GM21786 (cell line): ENCODE data around the gene PIGN.
A peak's percentile ranks its signal among the peaks of the same experiment; 100 is the strongest.

Source experiments
- ATAC-seq: cut with Tn5 transposase; IDR thresholded peaks from one replicate; pipeline ENCODE4 v1.9.1; 2021; ENCODE audit not compliant: unreplicated experiment

The PIGN gene

DNA sequence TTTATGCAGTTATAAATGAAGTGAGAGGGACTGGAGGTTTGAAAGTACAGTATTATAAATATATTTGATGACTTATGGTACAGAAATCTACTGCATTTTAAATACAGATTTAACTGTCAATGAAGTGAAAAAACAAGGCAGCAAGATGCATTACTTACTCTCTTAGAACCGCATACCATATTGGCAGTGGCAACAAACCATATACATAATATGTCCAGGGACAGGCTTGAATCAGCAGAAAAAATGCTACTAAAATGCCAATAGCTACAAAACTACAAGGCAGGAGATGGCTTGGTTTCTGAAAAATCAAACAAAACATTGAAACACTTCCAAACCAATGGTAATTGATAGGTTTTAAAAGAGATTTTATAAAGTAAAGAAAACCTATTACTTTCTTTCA lies 77.2 kb downstream of the PIGN start:
- no peak for ATAC-seq

DNA sequence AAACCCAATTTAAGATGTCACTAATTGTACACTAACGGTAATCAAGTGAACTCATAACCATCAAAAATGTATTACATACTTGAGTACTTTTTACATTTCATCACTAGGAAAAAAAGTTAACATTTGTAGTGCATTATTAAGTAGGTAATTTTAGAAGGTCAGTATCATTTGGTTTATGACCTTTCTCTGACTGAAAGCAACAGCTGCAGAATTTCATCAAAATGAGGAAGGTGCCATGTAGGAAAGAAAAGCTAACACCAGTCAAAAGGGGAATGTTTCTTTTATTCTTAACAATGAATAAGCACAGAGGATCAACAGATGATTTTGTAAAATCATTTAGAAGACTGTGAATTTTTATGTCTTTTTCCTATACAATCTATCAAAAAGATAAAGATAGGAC lies 79.0 kb downstream of the PIGN start:
- ATAC-seq: no peak

DNA sequence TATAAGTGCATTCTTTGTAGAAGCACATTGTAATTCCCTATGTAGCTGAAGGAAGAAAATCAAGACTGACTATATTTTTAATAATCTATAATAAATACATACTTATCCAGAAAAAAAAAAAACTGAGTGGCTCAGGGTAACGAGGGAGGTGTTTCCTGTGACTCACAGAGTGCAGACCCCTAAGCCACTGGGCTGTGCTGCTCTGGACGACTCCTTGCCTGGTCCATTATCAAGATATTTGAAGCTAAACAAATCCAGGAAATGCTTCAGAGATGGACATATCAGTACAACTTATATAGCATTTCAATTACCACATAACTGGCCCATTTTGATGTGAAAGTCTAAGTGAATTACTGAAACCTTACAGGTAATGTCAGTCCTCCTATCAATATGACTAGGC lies 80.6 kb downstream of the PIGN start:
- ATAC-seq: no peak

DNA sequence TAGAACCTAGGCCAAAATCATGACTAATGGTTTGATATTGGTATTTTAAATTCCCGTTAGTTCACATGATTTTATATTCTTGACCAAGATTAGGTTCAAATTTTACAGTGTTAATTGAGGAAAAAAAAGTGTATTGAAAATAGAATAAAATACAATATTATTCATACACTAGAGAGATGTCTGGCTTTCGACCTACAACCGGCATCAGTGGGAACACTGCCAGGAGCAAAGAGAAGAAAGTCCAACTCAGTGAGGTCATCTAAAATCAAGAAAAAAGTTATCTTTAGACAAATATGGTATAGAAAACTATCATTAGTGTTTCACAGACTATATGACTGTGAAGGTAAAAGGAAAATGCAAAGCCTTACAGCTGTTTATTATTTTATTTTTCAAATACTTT lies 81.5 kb downstream of the PIGN start:
- no peak for ATAC-seq

DNA sequence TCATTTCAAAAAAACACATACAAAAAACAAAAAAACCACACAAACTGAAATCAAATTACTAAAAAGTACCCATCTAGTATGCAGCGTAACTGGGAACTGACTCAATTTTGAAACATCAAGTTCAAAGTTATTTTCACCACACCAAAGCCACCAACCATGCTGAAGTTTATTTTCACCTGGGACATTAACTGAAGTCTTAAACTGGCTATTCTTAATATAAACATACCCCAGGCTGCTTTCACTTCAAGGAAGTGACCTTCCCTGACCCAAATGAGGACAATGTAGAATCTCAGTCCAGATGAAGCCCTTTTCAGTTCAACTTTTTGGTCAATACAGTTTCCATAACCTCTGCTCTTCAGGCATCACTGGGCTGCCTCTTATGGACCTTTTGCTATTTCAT lies 84.6 kb downstream of the PIGN start:
- ATAC-seq: peak; percentile 59

DNA sequence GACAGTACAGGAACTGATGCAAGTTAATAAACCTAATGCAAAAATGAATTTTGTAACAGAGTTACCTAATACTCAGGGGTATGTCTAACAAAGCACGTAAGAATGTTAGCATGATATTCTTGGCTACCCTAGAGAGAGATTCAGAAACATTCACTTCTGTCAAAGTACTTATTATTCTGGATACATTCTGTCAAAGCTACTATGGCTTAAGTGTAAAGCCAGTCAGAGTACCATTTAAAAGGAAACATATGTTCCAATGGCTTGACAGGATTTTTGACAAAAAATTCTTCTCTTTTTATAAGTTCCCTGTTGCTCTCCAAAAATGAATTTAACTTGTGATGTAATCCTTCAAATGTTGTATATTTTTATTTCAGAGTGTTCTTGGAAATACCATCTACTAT lies 85.5 kb downstream of the PIGN start:
- no peak for ATAC-seq

DNA sequence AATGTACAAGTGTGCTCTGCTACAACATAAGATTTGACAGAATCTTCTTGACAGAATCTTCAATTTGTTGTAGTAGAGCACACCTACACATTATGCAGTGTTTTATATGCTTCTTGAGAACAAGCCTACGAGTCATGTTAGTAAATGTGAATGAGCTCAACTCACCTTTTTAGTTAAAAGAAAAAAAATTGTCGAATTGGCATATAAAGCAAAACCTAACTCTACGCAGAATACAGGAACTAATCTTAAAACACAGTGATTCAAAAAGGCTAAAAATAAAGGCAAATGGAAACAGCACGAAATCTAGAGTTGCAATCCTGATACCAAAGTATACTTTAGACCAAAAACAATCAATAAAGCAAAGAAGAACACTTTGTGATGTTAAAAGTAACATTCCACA lies 87.9 kb downstream of the PIGN start:
- no peak for ATAC-seq

DNA sequence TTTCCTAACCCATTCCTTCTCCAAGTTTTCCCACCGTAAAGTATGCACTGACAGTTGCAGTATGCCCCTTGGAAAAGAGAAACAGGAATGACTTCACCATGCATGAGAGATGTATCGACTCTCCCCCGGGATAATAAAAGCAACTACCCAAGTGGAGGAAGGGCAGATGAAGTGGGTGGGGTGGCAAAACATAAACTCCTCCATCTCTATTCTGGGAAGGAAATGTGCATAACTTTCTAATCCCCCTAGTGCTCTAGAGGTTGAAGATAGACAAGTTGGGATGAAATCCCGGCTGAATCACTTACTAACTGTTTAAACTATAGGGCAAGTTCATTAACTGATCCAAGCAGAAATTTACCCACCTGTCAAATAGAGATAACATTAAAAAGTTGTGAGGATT lies 89.2 kb downstream of the PIGN start:
- ATAC-seq: no peak

DNA sequence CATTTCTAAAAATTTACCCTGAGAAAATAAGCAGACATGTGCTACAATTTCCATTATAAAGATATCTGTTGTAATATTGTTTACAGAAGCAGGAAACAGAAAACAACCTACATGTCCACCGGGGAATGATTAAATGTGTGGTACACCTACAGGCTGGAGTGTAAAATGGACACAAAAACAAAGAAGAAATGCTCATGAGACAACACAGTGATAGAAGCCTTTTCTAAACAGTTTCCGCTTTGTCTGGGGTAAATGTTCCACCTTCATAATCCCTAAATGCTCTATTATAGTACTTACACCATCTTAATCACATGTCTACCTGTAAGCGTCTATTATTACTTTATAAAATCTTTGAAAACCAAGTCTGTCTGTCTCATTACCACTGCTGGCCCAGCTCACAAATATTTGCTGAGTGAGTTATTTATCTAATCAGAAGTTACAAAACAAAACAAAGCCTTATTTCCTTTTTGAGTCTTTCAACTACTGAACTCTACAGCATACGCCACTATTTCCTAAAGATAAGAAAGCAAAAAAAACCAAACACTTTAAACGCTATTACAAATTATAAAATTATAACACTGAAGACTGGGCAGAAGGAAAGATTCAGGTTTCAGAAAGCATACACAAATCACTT lies 95.3 kb downstream of the PIGN start:
- no peak for ATAC-seq

DNA sequence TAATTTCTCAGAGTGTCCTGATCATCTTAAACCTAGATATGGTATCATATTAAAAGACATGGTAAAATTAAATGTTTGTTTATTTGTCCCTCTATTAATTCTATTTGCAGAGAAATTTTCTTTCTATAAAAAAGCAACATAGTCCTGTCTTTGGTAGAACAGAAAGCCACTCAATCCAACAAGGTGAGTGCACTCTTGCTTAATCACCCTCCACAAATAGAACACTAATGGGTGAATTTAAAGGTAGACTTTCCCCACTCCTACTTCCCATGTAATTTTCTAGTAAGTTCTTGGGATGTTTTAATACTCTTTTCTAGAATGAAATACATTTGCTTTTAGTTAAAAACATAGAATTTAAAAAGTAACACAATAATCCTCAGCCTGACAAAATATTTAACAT lies 97.7 kb downstream of the PIGN start:
- no peak for ATAC-seq

DNA sequence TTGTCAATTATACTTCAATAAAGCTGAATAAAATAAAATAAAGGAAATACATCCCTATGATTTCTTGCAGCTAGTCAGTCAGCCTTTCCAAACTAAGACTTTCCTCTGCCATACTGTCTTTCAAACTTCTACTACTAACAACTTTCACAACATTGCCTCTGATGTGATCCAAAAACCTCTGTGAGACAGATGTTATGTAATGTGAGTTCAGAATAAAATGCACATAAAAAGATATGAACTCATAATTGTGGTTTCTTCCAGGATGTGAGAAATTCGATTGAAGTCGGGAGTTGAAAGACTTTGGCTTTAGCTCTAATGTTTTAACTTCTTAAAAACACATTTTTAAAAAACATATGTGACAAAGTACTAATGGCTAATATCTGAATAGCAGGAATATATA lies 98.7 kb downstream of the PIGN start:
- ATAC-seq: no peak

DNA sequence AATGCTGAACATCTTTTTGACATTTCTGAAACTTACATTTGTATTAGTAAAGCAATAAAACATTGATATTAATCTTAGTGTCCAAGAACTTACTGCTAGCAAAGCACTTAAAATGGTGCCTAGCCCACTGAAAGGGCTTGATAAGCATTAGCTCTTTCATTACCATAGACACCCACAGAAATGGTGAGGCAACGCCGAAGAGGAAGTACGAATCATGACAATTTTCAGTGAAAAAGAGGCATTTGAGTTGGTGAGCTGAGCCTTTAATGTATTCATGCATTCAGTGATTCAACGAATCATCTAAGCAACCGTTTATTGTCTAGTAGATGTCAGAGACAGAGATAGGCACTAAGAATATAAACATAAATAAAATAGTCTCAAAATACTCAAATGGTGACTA lies 101.1 kb downstream of the PIGN start:
- no peak for ATAC-seq

DNA sequence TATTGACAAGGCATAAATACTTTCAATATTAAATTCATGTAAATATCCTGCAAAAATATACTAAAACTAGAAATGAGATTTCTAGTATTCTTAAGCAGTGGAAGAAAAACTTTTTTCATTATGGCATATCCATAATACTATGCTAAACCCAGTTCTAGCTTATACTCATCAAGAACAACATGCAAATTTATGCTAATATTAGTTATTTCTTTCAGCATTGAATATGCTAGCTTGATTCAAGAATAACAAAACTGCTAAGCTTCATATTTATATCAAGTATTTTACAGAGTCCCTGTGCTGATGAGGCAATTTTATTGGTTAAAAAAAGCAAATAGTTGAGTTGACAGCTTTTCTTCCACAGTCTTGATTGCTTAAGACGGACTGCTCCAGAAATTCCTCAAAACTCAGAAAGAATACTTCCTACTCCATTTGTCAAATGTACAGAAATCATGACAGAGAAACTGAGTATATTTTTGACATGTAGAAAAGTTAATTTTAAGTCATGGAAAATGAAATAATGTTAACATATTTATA lies 105.0 kb downstream of the PIGN start:
- no peak for ATAC-seq

DNA sequence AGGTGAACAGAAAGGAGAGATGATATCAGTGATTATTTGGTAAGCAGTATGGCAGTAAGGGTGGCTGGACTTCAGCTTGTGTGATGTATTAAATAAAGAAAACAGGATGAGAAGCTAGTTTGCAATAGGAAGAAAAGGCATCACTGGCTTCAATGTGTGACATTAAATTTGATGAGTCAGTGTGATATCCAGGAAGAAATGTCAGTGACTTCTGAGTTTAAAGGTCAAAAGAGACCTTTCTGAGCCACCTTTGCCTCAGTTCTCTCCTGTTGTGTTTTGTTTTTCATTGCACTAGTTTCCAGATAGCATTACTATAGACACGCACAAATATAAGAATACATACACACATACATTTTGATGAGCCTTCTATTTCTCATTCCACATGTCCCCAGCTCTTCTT lies 105.6 kb downstream of the PIGN start:
- no peak for ATAC-seq

DNA sequence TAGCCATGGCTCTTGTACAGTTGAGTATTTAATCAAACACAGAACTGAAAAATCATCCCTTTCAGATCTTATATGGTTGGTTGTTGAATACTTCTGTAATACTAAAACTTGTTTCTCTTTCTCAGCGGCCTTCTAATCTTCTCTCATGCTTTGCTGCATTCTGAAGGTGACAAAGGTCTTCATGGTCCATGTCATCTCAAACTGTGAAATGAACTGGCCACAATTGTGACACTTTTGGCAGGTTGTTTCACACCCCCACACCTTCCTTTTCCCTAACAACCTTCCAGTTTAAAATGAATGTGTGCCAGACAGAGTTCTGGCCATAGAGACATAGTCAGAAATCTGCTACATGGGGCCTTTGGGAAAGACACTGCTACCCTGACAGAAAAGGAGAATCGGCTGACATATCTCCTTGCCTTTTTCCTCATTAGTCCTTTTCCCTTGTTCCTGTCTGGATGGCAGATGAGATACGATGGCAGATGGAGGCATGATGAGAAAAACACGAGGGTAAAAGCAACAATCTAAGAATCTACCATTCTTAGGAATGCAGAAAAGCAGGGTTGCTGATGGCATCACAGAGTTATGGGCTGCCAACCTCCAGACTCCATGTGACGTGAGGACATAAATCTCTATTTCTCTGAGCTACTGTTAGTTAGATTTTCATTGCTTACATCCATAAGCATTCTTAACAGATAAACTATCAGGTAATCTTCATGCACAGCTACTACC lies 106.5 kb downstream of the PIGN start:
- no peak for ATAC-seq

DNA sequence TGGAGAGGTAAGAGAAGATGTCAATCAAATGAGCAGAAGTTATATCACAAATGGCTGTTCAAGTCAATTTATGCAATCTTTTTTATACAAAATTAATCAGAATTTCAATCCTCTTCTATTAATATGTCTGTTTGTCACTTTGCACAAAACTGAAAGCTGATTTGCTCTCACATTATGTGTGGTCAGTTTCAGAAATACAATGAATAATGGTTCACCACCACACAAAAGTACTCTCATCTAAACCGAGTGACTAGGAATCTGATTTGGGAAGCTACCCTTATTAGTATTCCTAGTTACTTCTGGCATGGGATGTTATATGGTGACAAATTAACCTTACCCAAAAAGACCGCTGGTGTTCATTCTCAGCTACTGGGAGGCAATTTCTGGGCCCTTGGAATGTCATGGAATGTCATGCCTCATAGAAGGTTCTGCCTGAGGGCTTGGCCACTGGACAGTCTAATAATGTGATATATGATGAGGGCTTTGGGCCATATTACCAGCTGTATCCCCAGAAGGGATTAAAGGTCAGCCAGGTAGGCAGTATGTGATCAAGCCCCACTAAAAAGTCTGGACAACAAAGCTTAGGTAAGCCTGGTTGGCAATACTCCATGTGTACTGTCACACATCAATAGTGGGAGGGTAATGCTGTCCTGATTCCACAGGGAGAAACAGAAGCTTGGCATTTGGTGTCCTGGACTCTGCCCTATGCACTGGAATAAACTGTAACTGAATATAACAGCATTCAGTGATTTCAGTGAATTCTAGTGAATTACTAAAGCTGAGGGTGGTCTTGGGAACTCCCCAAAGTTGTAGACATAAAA lies 113.2 kb downstream of the PIGN start:
- ATAC-seq: no peak

DNA sequence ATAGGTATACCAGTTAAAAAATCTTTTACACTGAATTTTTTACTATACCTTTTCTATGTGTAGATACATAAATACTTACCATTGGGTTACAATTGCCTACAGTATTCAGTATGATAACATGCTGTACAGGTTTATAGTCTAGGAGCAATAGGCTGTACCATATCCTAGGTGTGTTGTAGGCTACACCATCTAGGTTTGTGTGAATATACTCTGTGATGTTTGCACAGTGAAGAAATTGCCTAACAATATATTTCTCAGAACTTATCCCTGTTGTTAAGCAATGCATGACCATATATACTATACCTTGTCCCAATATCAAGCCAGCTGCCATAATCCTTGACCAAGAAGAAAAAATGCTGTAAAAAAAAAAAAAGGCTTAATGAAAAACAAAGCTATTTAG lies 114.5 kb downstream of the PIGN start:
- ATAC-seq: no peak

DNA sequence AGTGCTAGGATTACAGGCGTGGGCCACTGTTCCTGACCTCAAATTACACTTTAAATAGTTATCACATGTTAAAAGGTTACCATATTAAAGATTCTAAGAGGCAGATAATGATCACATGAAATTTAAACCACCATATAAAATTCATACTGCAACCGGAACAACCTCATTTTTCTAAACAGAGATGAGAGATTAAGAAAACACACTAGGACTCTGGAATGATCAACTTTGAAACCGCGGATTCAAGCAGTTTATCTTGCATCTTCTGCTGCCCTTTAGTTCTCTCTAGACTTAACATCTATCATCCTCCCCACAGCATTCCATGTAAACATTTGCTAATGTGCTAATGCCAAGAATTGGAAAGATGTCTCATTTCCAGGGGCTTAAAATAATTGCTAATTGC lies 115.8 kb downstream of the PIGN start:
- no peak for ATAC-seq

DNA sequence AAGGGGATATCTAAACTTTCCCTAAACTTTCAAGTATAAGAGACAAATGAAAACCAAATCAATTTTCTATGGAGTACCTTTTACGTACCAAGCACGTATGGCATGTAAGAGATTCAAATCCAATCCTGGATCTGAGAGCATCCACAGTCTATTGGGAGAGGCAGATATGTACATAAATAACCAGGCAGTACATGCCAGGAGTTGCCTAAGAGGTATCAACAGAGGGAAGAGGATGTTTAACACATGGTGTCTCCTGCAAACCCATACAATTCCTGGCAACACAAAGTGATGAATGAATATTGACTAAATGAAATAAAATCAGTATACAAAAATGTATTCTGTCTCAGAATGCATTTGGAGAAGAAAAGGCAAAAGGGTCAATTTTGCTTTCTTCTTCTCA lies 116.6 kb downstream of the PIGN start:
- ATAC-seq: no peak

DNA sequence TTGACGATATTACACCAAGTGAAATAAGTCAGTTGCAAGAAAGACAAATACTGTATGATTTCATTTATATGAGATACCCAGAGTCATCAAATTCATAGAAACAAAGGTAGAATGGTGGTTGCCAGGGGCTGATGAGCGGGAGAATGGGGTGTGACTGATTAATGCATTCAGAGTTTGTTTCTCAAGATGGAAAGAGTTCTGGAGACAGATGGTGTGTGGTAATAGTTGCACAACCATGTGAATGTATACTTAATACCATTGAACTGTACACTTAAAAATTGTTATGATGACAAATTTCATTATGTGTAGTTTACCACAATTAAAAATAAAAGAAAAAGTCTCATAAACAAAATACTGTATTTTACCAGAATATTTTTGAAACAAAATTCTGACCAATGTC lies 117.3 kb downstream of the PIGN start:
- ATAC-seq: no peak

DNA sequence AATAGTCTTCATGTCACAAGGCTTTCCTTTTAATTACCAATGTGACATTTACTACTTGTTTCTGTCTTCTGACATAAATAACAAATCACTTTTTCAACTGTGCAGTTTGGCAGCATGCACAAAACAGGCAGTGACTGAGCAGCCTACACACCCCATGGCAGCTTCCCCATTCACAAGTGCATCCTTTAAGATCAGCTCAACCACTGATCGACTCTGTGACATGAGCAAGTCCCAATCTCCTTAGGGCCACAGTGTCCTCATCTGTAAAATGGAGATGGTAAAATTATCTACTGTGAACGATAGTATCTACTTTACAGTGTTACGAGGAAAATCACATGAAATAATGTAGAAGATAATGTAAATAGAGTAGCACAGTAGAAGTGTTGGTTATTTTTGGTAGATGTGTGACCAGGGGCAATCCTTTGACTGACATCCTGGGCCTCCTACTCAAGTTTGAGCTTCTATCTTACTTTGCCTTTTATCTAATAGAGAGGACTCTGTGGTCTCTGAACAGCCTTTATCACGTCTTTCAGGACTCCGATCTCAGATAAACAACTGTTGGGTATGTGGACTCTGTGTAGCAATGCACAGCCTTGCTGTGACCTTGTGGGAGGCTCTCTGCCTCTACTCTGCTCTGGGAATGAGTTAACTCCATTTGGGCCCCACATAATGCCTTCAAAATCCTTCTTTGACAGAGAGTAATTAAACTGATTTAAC lies 120.6 kb downstream of the PIGN start:
- ATAC-seq: no peak
